HG03103 (cell line): ENCODE measurements around the gene RYR3.
A peak's percentile ranks its signal among the peaks of the same experiment; 100 is the strongest.

Experiments used
- ATAC-seq: cut with Tn5 transposase; IDR thresholded peaks from one replicate; pipeline ENCODE4 v1.9.1; 2021; ENCODE audit warnings: low read depth; ENCODE audit not compliant: unreplicated experiment

RYR3 gene

DNA sequence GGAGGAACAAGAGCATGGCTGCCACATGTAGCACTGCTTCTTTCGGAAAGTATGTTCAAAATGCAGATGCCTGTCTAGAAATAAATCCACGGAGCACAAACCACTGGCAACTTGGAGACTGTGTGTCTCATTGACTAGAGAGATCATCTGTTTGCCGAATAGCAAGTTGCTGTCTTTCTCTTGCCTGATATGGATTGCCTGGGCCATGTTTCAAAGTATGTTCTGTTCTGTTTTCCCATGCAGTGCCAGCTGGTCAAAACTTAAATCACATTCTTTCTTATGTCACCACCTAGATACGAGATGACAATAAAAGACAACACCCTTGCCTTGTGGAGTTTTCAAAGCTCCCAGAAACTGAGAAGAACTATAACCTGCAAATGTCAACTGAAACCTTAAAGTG lies 318.9 kb downstream of the RYR3 start:
- ATAC-seq = no peak

DNA sequence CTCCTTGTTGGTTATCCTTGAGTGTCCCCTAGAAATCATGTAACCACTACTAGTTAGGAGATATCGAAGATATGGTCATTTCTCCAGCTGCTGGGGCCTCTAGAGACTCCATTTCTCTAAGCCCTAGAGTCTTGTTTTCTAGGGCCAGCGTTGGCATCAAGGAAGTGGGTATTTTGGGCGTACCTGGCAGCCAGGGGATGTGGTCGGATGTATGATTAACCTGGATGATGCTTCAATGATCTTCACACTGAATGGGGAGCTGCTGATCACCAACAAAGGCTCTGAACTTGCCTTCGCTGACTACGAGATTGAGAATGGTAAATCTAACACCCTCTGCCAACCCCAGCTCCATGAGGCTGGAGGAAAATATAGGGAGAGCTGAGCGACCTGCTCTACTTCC lies 325.5 kb downstream of the RYR3 start:
- no peak for ATAC-seq

DNA sequence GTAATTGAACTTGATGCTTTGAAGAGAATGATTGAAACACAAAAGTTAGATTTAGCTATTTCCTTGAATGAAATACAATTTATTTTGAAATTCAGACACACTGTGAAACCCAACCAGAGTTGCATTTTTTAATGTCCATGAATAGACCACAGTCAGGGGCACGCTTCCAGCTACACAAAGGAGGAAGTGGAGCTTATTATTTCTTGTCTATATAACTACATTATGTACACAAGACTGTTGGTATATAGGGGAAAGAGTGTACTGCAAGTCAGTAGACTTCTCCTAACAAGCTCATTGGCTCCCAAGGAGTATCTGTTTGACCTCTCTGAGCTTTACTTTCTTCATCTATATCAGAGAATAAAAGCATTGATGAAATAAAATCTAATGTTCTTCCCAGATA lies 326.2 kb downstream of the RYR3 start:
- ATAC-seq = no peak

DNA sequence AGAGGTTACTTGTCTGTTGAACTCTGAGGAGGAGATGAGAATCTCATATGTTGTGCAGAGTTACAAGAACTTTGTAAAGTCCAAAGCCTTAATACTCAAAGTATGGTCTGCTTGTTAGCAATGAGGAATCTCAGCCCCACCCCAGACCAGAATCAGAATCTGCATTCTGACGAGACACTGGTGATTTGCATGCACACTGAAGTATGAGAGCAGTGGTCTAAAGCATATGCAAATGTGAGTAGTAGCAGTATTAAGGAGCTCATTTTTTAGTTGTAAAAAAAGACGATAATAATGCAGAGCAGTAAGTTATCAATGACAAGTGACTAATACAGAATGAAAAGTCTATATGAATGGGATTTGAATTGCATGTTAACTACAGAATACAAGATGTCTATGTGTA lies 327.7 kb downstream of the RYR3 start:
- ATAC-seq = no peak

- no peak for ATAC-seq
Observed at GRCh38 chr15:33639051-33639450, 328.3 kb downstream of the RYR3 start.

- ATAC-seq = no peak
Observed at GRCh38 chr15:33639456-33639855, 328.7 kb downstream of the RYR3 start.

DNA sequence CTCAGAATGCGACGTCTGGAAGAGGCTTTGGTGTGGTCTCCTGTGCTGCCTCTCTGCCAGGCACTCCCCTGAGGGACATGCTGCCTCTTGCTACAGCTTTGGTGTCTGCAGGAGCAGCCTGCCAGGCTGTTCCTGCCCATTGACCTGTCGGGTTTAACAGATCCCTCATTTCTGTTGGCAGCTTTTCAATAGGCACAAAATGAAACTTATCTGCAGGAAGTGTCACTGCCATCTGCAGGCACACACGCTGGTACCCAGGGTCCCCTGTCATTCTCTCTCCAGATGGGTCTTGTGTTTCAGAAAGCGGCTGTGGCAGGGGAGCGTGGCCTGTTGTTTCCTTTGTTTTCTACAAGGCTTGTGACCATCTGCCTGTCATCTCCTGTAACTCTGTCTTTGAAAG lies 329.2 kb downstream of the RYR3 start:
- no peak for ATAC-seq

GRCh38 chr15:33641069-33641468 lies 330.3 kb downstream of the RYR3 start:
- ATAC-seq = no peak

GRCh38 chr15:33644304-33644703 lies 333.5 kb downstream of the RYR3 start:
- ATAC-seq = no peak

- ATAC-seq = no peak
Observed at GRCh38 chr15:33646744-33647143, 336.0 kb downstream of the RYR3 start.

- no peak for ATAC-seq
Observed at GRCh38 chr15:33649217-33649933, 338.6 kb downstream of the RYR3 start.

GRCh38 chr15:33654860-33655259 lies 344.1 kb downstream of the RYR3 start:
- ATAC-seq = no peak

GRCh38 chr15:33655488-33655887 lies 344.7 kb downstream of the RYR3 start:
- no peak for ATAC-seq

- ATAC-seq = no peak
Observed at GRCh38 chr15:33656168-33656567, 345.4 kb downstream of the RYR3 start.

- no peak for ATAC-seq
Observed at GRCh38 chr15:33660151-33660550, 349.4 kb downstream of the RYR3 start.

- ATAC-seq = no peak
Observed at GRCh38 chr15:33662014-33662413, 351.2 kb downstream of the RYR3 start.

- no peak for ATAC-seq
Observed at GRCh38 chr15:33664947-33665346, 354.2 kb downstream of the RYR3 start.

DNA sequence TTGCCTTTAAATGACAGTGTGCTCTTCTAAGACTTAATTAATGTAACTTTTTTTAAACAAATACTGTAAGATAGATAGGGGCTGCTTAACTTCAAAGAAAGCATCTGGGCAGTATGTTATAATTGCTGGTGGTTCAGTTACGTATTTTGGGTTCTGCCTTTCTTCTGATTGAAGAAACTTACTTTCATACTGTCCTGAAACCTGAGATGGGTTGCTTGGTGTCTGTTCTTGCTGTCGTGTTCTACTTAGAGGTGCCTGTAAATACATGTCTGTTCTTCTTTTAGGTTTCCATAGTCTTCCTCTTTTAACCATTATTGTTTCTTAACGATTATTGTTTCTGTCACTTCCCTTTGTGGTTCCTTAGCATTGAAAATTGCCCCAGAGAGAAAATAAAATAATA lies 359.8 kb downstream of the RYR3 start:
- no peak for ATAC-seq

DNA sequence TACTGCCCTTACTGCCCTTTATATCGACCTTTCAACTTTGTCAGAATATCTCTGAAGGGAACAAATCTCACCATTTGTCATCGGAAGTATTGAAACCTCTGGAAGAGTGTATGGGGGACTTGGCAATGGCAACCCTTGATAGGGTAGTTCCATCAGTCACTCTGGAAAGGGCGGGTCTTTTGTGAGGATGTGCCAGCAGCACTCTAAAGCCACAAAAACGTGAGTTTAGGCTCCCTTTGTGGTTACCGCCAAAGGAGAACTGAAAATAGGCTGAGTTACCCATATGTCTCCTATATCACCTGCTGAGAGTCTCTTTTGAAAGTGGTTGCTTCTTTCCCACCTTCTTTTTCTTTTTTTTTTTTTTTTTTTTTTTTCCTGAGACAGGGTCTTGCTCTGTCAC lies 360.7 kb downstream of the RYR3 start:
- peak; percentile 76 for ATAC-seq

GRCh38 chr15:33675246-33675645 lies 364.5 kb downstream of the RYR3 start:
- ATAC-seq = no peak

- no peak for ATAC-seq
Observed at GRCh38 chr15:33677238-33677830, 366.6 kb downstream of the RYR3 start.

- no peak for ATAC-seq
Observed at GRCh38 chr15:33678176-33678575, 367.4 kb downstream of the RYR3 start.

DNA sequence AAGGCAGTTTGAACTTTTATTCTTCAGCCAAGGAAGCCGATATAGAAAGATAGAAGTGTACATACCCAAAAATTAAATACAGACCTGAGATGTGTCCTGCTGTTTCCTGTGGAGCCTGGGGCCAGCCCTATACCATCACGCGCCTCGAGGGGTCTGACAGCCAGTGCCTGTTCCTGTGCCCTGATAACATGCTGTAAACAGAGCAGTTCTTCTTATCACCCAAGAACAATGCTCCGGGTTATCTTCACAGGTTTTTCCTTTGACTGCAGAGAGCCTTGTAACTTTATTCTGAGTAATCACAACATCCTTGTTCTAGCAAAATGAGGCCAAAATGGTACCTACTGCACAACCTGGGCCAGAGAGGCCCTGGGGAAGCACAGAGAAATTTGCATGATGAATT lies 367.8 kb downstream of the RYR3 start:
- no peak for ATAC-seq
